HG02884 (cell line): Measurements from ENCODE around the gene C2orf78.
"Not testable (repeated sequence)": the region's sequence is repeated elsewhere in the genome, so short reads cannot be mapped to it uniquely, and the experiment has no call there.

Source experiments
- ATAC-seq: cut with Tn5 transposase; IDR thresholded peaks from one replicate; pipeline ENCODE4 v1.9.1; 2021; ENCODE audit warnings: mild to moderate bottlenecking, moderate library complexity; ENCODE audit not compliant: unreplicated experiment

Gene C2orf78

GRCh38 chr2:73778867-73779466 is 5.0 kb upstream of the C2orf78 start:
- not testable (repeated sequence) for ATAC-seq

- peak; percentile 99 for ATAC-seq
These were observed 4.3 kb upstream of the C2orf78 start, which contains the start of gene DUSP11 for GRCh38 chr2:73779467-73780236. Gene DUSP11, minus strand, starts transcription at chr2:73780103. Its CDS starts 129 bp downstream, at chr2:73779974.

GRCh38 chr2:73780237-73780582 is 3.8 kb upstream of the C2orf78 start:
- no peak for ATAC-seq

- ATAC-seq, result not testable (repeated sequence)
These were observed 581 bp upstream of the C2orf78 start for GRCh38 chr2:73783402-73783801.

GRCh38 chr2:73811878-73812277 is 27.9 kb downstream of the C2orf78 start:
- ATAC-seq, result no peak

GRCh38 chr2:73812635-73813034 is 28.7 kb downstream of the C2orf78 start:
- no peak for ATAC-seq

- ATAC-seq, result no peak
These were observed 34.3 kb downstream of the C2orf78 start for GRCh38 chr2:73818296-73818695.

- ATAC-seq, result peak; percentile 77
These were observed 37.2 kb downstream of the C2orf78 start for GRCh38 chr2:73821227-73821626.

GRCh38 chr2:73821669-73822068 is 37.7 kb downstream of the C2orf78 start:
- no peak for ATAC-seq

GRCh38 chr2:73822276-73822675 is 38.3 kb downstream of the C2orf78 start:
- no peak for ATAC-seq

GRCh38 chr2:73822991-73823390 is 39.0 kb downstream of the C2orf78 start:
- ATAC-seq, result no peak

GRCh38 chr2:73823416-73823815 is 39.4 kb downstream of the C2orf78 start:
- ATAC-seq, result no peak

- no peak for ATAC-seq
These were observed 40.0 kb downstream of the C2orf78 start for GRCh38 chr2:73823916-73824523.

GRCh38 chr2:73825408-73825807 is 41.4 kb downstream of the C2orf78 start:
- ATAC-seq, result no peak

GRCh38 chr2:73827018-73827417 is 43.0 kb downstream of the C2orf78 start:
- no peak for ATAC-seq

GRCh38 chr2:73827660-73828388 is 43.8 kb downstream of the C2orf78 start:
- no peak for ATAC-seq

GRCh38 chr2:73828389-73828817 is 44.4 kb downstream of the C2orf78 start:
- no peak for ATAC-seq

- peak; percentile 77 for ATAC-seq
These were observed 45.0 kb downstream of the C2orf78 start, which contains the start of gene STAMBP for GRCh38 chr2:73828818-73829570. Gene STAMBP, plus strand, starts transcription at chr2:73828961. Its CDS starts 1,896 bp downstream, at chr2:73830857.

- no peak for ATAC-seq
These were observed 47.0 kb downstream of the C2orf78 start for GRCh38 chr2:73830871-73831401.

GRCh38 chr2:73832930-73833329 is 48.9 kb downstream of the C2orf78 start:
- no peak for ATAC-seq
